Smooth muscle cell (in vitro differentiated cells): ENCODE measurements around the gene ABCA4. TPM values are rescaled to one million over a fixed set of nuclear protein-coding genes. Genes with fewer than 3 reads are reported as not detected.
"Not testable (repeated sequence)": the region's sequence is repeated elsewhere in the genome, so short reads cannot be mapped to it uniquely, and the experiment has no call there.

Source experiments
- DNase-seq: peaks from one replicate; lab custom pipeline; 2025; ENCODE audit not compliant: unreplicated experiment; lab: John Stamatoyannopoulos, UW
- H2AFZ ChIP-seq: fragments of 200-600 bp; sonication (generic); 2 replicates; pipeline ENCODE4 v1.6.0; 2016; ENCODE audit warnings: antibody characterized with exemption, low read depth, mild to moderate bottlenecking
- H3F3A ChIP-seq: fragments of 200-600 bp; sonication (generic); 2 replicates; pipeline ENCODE4 v1.6.0; 2017; ENCODE audit warnings: antibody characterized with exemption, low read depth
- H3K27ac ChIP-seq: fragments of 200-600 bp; sonication (generic); 2 replicates; pipeline ENCODE4 v1.5.1; 2016; ENCODE audit warnings: low read depth, mild to moderate bottlenecking
- H3K27me3 ChIP-seq: fragments of 200-600 bp; sonication (generic); 2 replicates; pipeline ENCODE4 v1.6.1; 2016; ENCODE audit warnings: low read depth, mild to moderate bottlenecking
- H3K36me3 ChIP-seq: fragments of 200-600 bp; sonication (generic); 2 replicates; pipeline ENCODE4 v1.5.1; 2016; ENCODE audit warnings: low read depth
- H3K4me1 ChIP-seq: fragments of 200-600 bp; sonication (generic); 2 replicates; pipeline ENCODE4 v1.5.1; 2016; ENCODE audit warnings: low read depth
- H3K4me2 ChIP-seq: fragments of 200-600 bp; sonication (generic); 2 replicates; pipeline ENCODE4 v1.6.0; 2016; ENCODE audit warnings: mild to moderate bottlenecking
- H3K4me3 ChIP-seq: fragments of 200-600 bp; sonication (generic); 2 replicates; pipeline ENCODE4 v1.5.1; 2016; ENCODE audit warnings: mild to moderate bottlenecking
- H3K79me2 ChIP-seq: fragments of 200-600 bp; sonication (generic); 2 replicates; pipeline ENCODE4 v1.6.0; 2016; ENCODE audit warnings: low read depth, mild to moderate bottlenecking
- H3K9ac ChIP-seq: fragments of 200-600 bp; sonication (generic); 2 replicates; pipeline ENCODE4 v1.6.0; 2016; ENCODE audit warnings: low read depth
- H3K9me3 ChIP-seq: fragments of 200-600 bp; sonication (generic); replicated peaks from 2 replicates; pipeline ENCODE4 v1.5.1; 2016; ENCODE audit warnings: low read depth
- H4K20me1 ChIP-seq: fragments of 200-600 bp; sonication (generic); 2 replicates; pipeline ENCODE4 v1.6.0; 2016; ENCODE audit warnings: low read depth
- CTCF ChIP-seq: fragments of 200-600 bp; sonication (generic); IDR thresholded peaks from 2 replicates; pipeline ENCODE4 v1.5.1; 2017; ENCODE audit warnings: borderline replicate concordance, mild to moderate bottlenecking, antibody characterized with exemption; ENCODE audit not compliant: insufficient read depth, poor library complexity, severe bottlenecking
- WGBS: methylation state at CpG from one replicate; pipeline ENCODE4 v1.1.7; 2016; ENCODE audit warnings: low lambda C conversion rate; 5-methylcytosine and 5-hydroxymethylcytosine counted together
- polyA plus RNA-seq: library from polyadenylated mRNA; unstranded; fragments of >200 nt; fragmentation: Nextera tagmentation; extraction: Ambion mirVana; gene quantifications from 2 replicates; pipeline ENCODE4 v1.2.1, GENCODE V29; 2016
- total RNA-seq: library from RNA; depleted of rRNA; stranded (reverse); fragments of >200 nt; gene quantifications from 2 replicates; pipeline ENCODE4 v1.2.3, GENCODE V29; 2014

Gene ABCA4
- total and polyA plus RNA-seq, 2 experiments from 2014 or later: 0.46 to 0.99 TPM

- TF ChIP-seq CTCF: no peak
- Histone ChIP-seq H3K27ac (peak overlapping the region; percentile 62), H4K20me1 (no peaks in the 10 kb centered on the region), H3K9ac (peak overlapping the region; percentile 72), H3K4me2 (peak overlapping the region; percentile 32), H3K36me3 (no peaks in the 10 kb centered on the region), H3K79me2 (no peaks in the 10 kb centered on the region), H2AFZ (no peak overlapping the region), H3K27me3 (no peaks in the 10 kb centered on the region), H3F3A (peaks cover 5% of the 10 kb centered on the region), H3K4me1 (peaks cover 10% of the 10 kb centered on the region), H3K4me3 (no peak overlapping the region), H3K9me3 (no peaks in the 10 kb centered on the region)
- 10% methylated on average over 4 of the region's 4 CpGs for WGBS
- DNase-seq: no peak
Observed at GRCh38 chr1:94160811-94161210, 39.9 kb upstream of the ABCA4 start.

- no peaks in the 10 kb centered on the region for H3K27me3 ChIP-seq
- no peak for TF ChIP-seq CTCF
- H3K36me3 ChIP-seq: no peaks in the 10 kb centered on the region
- DNase-seq: no peak
- H3K9me3 ChIP-seq: no peaks in the 10 kb centered on the region
- no peak overlapping the region for H3K4me2 ChIP-seq
- no peak overlapping the region for H2AFZ ChIP-seq
- H3K9ac ChIP-seq: no peak overlapping the region
- no peaks in the 10 kb centered on the region for H4K20me1 ChIP-seq
- H3K79me2 ChIP-seq: no peaks in the 10 kb centered on the region
- H3K4me3 ChIP-seq: no peak overlapping the region
- H3F3A ChIP-seq: peaks cover 7% of the 10 kb centered on the region
- H3K4me1 ChIP-seq: peaks cover 7% of the 10 kb centered on the region
- peak overlapping the region; percentile 37 for H3K27ac ChIP-seq
- WGBS: 8% methylated on average over 1 of the region's 1 CpG
Observed at GRCh38 chr1:94156096-94156625, 35.2 kb upstream of the ABCA4 start.

GRCh38 chr1:94154989-94155388 is 34.0 kb upstream of the ABCA4 start:
- TF ChIP-seq CTCF: no peak
- Histone ChIP-seq H3K9me3 (no peaks in the 10 kb centered on the region), H3K4me2 (no peak overlapping the region), H3K27ac (no peak overlapping the region), H3F3A (peaks cover 7% of the 10 kb centered on the region), H3K4me3 (no peak overlapping the region), H4K20me1 (no peaks in the 10 kb centered on the region), H3K36me3 (no peaks in the 10 kb centered on the region), H3K27me3 (no peaks in the 10 kb centered on the region), H3K79me2 (no peaks in the 10 kb centered on the region), H3K9ac (no peak overlapping the region), H2AFZ (no peak overlapping the region), H3K4me1 (no peaks in the 10 kb centered on the region)
- DNase-seq: no peak
- 94% methylated on average over 1 of the region's 1 CpG for WGBS

GRCh38 chr1:94153133-94153532 is 32.2 kb upstream of the ABCA4 start:
- Histone ChIP-seq H3K79me2 (no peaks in the 10 kb centered on the region), H3F3A (peaks cover 7% of the 10 kb centered on the region), H4K20me1 (no peaks in the 10 kb centered on the region), H3K27ac (no peak overlapping the region), H3K9ac (no peak overlapping the region), H3K9me3 (no peaks in the 10 kb centered on the region), H3K4me2 (no peak overlapping the region), H2AFZ (no peak overlapping the region), H3K4me1 (no peaks in the 10 kb centered on the region), H3K36me3 (no peaks in the 10 kb centered on the region), H3K4me3 (no peak overlapping the region), H3K27me3 (no peaks in the 10 kb centered on the region)
- no peak for TF ChIP-seq CTCF
- no peak for DNase-seq
- WGBS: 81% methylated on average over 1 of the region's 1 CpG

- not testable (repeated sequence) for H3K4me1 ChIP-seq, H3K36me3 ChIP-seq, DNase-seq, H2AFZ ChIP-seq, H3K27me3 ChIP-seq, H3K27ac ChIP-seq, H3K79me2 ChIP-seq, H3F3A ChIP-seq, H3K9ac ChIP-seq, H3K9me3 ChIP-seq, H4K20me1 ChIP-seq, H3K4me2 ChIP-seq, H3K4me3 ChIP-seq
Observed at GRCh38 chr1:94149166-94149565, 28.2 kb upstream of the ABCA4 start.
